GM12878 (cell line): ENCODE data around the gene NUDT16L1. TPM values are rescaled to one million over a fixed set of nuclear protein-coding genes. Genes with fewer than 3 reads are reported as not detected.

ENCODE experiments used
- ATAC-seq: fragments of 200-7000 bp; cut with Tn5 transposase; 3 replicates; pipeline ENCODE4 v1.9.1; 2020; ENCODE audit warnings: mild to moderate bottlenecking, moderate library complexity
- BruUV-seq: library from RNA; stranded (reverse); fragments of 400-500 nt; replicated peaks from 2 replicates; lab custom pipeline; 2021; lab: Mats Ljungman, UMichigan
- CTCF ChIA-PET: fragments of 300-600 bp; sonication (Branson Sonifier 250); formaldehyde crosslinking; extraction: SDS; loops from one replicate; lab custom pipeline; 2021; ENCODE audit warnings: inconsistent platforms; lab: Yijun Ruan, JAX
- POLR2A ChIA-PET: fragments of 350-600 bp; formaldehyde crosslinking; extraction: SDS; loops from one replicate; lab custom pipeline; 2021; ENCODE audit warnings: inconsistent platforms; lab: Charles Lee
- RAD21 ChIA-PET: fragments of 300-600 bp; sonication (Branson Sonifier 250); formaldehyde crosslinking; loops from one replicate; lab custom pipeline; 2023; ENCODE audit warnings: antibody characterized with exemption; ENCODE audit not compliant: unreplicated experiment; lab: Charles Lee
- SMC1A ChIA-PET: fragments of 300-600 bp; sonication (Branson Sonifier 250); formaldehyde crosslinking; loops from one replicate; lab custom pipeline; 2023; ENCODE audit not compliant: unreplicated experiment, uncharacterized antibody; lab: Charles Lee
- DNase-seq: peaks from one replicate; pipeline ENCODE4 v3.0.0-alpha.2; 2011; ENCODE audit warnings: low read depth, low spot score
- FAIRE-seq: peaks from 3 replicates; lab custom pipeline; 2011; peaks lifted over from hg19 to GRCh38; lab: Jason Lieb, UNC
- H2AFZ ChIP-seq: 2 replicates; pipeline ENCODE4 v1.6.0; 2011; ENCODE audit warnings: low read depth, low read length, control low read depth; ENCODE audit not compliant: control insufficient read depth
- H3K27ac ChIP-seq: 2 replicates; pipeline ENCODE4 v1.5.1; 2011; ENCODE audit warnings: control low read depth; ENCODE audit not compliant: control insufficient read depth, insufficient read depth
- H3K27me3 ChIP-seq, 2 experiments: replicated peaks in 1 of 2; 2 replicates each; pipeline versions ENCODE4 v1.6.0 to v1.6.1; 2011; ENCODE audit warnings: low read length in 1 of 2; ENCODE audit not compliant: control insufficient read depth in 2 of 2, insufficient read depth in 2 of 2
- H3K36me3 ChIP-seq, 2 experiments: 2 replicates each; pipeline ENCODE4 v1.5.1; 2011; ENCODE audit warnings: low read length in 1 of 2; ENCODE audit not compliant: control insufficient read depth in 2 of 2, insufficient read depth in 2 of 2
- H3K4me1 ChIP-seq: 2 replicates; pipeline ENCODE4 v1.6.1; 2011; ENCODE audit warnings: mild to moderate bottlenecking, low read length, moderate library complexity, mixed read lengths; ENCODE audit not compliant: control insufficient read depth, insufficient read depth
- H3K4me2 ChIP-seq: 2 replicates; pipeline ENCODE4 v1.6.0; 2011; ENCODE audit warnings: control low read depth; ENCODE audit not compliant: control insufficient read depth, insufficient read depth
- H3K4me3 ChIP-seq: fragments of 200-600 bp; sonication (generic); 2 replicates; pipeline ENCODE4 v1.5.1; 2016
- H3K79me2 ChIP-seq: 2 replicates; pipeline ENCODE4 v1.6.0; 2011; ENCODE audit warnings: low read length; ENCODE audit not compliant: control insufficient read depth, insufficient read depth
- H3K9ac ChIP-seq: 2 replicates; pipeline ENCODE4 v1.8.0; 2011; ENCODE audit warnings: low read length, control low read depth, mixed read lengths; ENCODE audit not compliant: control insufficient read depth, insufficient read depth
- H3K9me3 ChIP-seq: replicated peaks from 3 replicates; pipeline ENCODE4 v1.5.1; 2011; ENCODE audit warnings: mild to moderate bottlenecking, low read length; ENCODE audit not compliant: control insufficient read depth, insufficient read depth
- H4K20me1 ChIP-seq: 2 replicates; pipeline ENCODE4 v1.6.0; 2011; ENCODE audit not compliant: control insufficient read depth, insufficient read depth
- CBFB ChIP-seq: IDR thresholded peaks from 2 replicates; pipeline ENCODE4 v1.6.1; 2016; ENCODE audit warnings: antibody characterized with exemption, low read depth
- CHD4 ChIP-seq: fragments of 200-600 bp; sonication (generic); IDR thresholded peaks from 2 replicates; pipeline ENCODE4 v1.6.1; 2016; ENCODE audit warnings: mild to moderate bottlenecking
- EGR1 ChIP-seq, 2 experiments: IDR thresholded peaks; 1 replicate in 1 of 2; 2 replicates in 1 of 2; pipeline ENCODE4 v1.6.1; 2011 to 2012; ENCODE audit warnings: low read depth in 2 of 2, low read length in 2 of 2, borderline replicate concordance in 1 of 2, mild to moderate bottlenecking in 1 of 2, moderate library complexity in 1 of 2
- GATAD2B ChIP-seq: fragments of 450-650 bp; conservative IDR thresholded peaks from 2 replicates; pipeline ENCODE4 v1.6.1; 2017; ENCODE audit warnings: low read depth, mild to moderate bottlenecking, moderate library complexity
- HDAC2 ChIP-seq: fragments of 200-600 bp; sonication (generic); IDR thresholded peaks from 2 replicates; pipeline ENCODE4 v1.6.1; 2017
- POLR2A ChIP-seq: IDR thresholded peaks from 2 replicates; pipeline ENCODE4 v1.6.1; 2011; ENCODE audit warnings: low read depth, mild to moderate bottlenecking, low read length
- POLR2AphosphoS5 ChIP-seq: IDR thresholded peaks from 2 replicates; pipeline ENCODE4 v1.6.1; 2011; ENCODE audit warnings: mild to moderate bottlenecking, low read length, inconsistent platforms
- ZNF207 ChIP-seq: fragments of 450-650 bp; IDR thresholded peaks from 2 replicates; pipeline ENCODE4 v1.6.1; 2014; ENCODE audit warnings: antibody characterized with exemption, mild to moderate bottlenecking, borderline replicate concordance
- WGBS: methylation state at CpG from one replicate; pipeline ENCODE4 v1.1.6; 2016; ENCODE audit warnings: low lambda C conversion rate; ENCODE audit not compliant: insufficient replicate concordance, insufficient coverage; ENCODE audit errors: missing lambda C conversion rate; 5-methylcytosine and 5-hydroxymethylcytosine counted together
- in situ Hi-C: fragments of 300-500 bp; cut with MboI; formaldehyde crosslinking; loops from 9 replicates; pipeline ENCODE4 v1.14.3; 2018; ENCODE audit warnings: mixed read lengths
- intact Hi-C: fragments of 100-400 bp; cut with micrococcal nuclease; formaldehyde crosslinking; loops from one replicate; pipeline ENCODE4 v1.14.2; 2022; ENCODE audit not compliant: unreplicated experiment
- polyA plus RNA-seq, 11 experiments: library from polyadenylated mRNA; depleted of rRNA in 4 of 11; unstranded in 6 of 11; stranded (reverse) in 5 of 11; fragments of >200 nt; fragmentation: Nextera tagmentation in 4 of 11; fragmentation: Illumina TruSeq in 1 of 11; extraction: Ambion mirVana in 4 of 11; extraction: Trizol in 1 of 11; gene quantifications; 1 replicate in 1 of 11; 2 replicates in 10 of 11; pipeline versions ENCODE4 v1.2.1 to v1.2.3, GENCODE V29; 2011 to 2016; ENCODE audit warnings: inconsistent platforms in 2 of 11, missing spikeins in 2 of 11, low read depth in 1 of 11
- total RNA-seq, 4 experiments: library from RNA; depleted of rRNA in 3 of 4; stranded (reverse); fragments of >200 nt in 3 of 4; fragmentation: Illumina TruSeq in 1 of 4; extraction: Trizol in 1 of 4; gene quantifications; 2 replicates each; pipeline versions ENCODE4 v1.2.1 to v1.2.3, GENCODE V29; 2013 to 2021
- TF ChIP-seq, protein P1 (sequence below): fragments of 450-650 bp; conservative IDR thresholded peaks from 2 replicates; pipeline ENCODE4 v1.6.1; 2017; ENCODE audit warnings: mild to moderate bottlenecking, moderate library complexity

The NUDT16L1 gene
- total and polyA plus RNA-seq, 10 of the 15 experiments (the other 5 are each of a cell fraction or from before 2014, with no cell fraction given) = 1.4 to 77.7 (median 28.9) TPM

DNA sequence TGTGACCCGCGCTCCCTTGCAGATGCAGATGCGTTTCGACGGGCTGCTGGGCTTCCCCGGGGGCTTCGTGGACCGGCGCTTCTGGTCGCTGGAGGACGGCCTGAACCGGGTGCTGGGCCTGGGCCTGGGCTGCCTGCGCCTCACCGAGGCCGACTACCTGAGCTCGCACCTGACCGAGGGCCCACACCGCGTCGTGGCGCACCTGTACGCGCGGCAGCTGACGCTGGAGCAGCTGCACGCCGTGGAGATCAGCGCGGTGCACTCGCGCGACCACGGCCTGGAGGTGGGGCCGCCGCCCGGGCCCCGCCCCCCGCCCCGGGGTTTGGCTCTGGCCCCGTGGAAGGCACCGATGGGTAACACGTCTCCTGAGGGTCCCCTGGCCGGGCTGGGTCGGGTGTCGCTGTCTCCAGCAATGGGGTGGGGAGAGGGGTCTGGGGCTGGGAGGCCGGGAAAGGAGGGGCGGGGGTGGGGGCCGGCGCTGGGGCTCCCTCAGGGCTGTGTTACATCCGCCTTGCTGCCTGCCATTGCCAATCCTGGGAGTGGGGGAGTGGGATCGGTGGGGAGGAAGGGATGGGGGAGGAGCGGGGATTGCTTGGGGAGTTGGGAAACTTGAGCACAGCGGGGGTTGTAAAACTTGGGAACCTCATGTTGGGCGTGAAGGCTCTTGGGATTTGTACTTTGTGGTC, 737 bp downstream of the NUDT16L1 start (continued):
- TF ChIP-seq, protein P1, sequence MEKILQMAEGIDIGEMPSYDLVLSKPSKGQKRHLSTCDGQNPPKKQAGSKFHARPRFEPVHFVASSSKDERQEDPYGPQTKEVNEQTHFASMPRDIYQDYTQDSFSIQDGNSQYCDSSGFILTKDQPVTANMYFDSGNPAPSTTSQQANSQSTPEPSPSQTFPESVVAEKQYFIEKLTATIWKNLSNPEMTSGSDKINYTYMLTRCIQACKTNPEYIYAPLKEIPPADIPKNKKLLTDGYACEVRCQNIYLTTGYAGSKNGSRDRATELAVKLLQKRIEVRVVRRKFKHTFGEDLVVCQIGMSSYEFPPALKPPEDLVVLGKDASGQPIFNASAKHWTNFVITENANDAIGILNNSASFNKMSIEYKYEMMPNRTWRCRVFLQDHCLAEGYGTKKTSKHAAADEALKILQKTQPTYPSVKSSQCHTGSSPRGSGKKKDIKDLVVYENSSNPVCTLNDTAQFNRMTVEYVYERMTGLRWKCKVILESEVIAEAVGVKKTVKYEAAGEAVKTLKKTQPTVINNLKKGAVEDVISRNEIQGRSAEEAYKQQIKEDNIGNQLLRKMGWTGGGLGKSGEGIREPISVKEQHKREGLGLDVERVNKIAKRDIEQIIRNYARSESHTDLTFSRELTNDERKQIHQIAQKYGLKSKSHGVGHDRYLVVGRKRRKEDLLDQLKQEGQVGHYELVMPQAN = peak; percentile 47; the same call in 1 of the 2 replicates
- TF ChIP-seq GATAD2B = peak; percentile 74; the same call in 1 of the 2 replicates
- TF ChIP-seq HDAC2 = no peak
- TF ChIP-seq POLR2AphosphoS5 = no peak
- no peak for TF ChIP-seq CBFB
- TF ChIP-seq ZNF207 = no peak

DNA sequence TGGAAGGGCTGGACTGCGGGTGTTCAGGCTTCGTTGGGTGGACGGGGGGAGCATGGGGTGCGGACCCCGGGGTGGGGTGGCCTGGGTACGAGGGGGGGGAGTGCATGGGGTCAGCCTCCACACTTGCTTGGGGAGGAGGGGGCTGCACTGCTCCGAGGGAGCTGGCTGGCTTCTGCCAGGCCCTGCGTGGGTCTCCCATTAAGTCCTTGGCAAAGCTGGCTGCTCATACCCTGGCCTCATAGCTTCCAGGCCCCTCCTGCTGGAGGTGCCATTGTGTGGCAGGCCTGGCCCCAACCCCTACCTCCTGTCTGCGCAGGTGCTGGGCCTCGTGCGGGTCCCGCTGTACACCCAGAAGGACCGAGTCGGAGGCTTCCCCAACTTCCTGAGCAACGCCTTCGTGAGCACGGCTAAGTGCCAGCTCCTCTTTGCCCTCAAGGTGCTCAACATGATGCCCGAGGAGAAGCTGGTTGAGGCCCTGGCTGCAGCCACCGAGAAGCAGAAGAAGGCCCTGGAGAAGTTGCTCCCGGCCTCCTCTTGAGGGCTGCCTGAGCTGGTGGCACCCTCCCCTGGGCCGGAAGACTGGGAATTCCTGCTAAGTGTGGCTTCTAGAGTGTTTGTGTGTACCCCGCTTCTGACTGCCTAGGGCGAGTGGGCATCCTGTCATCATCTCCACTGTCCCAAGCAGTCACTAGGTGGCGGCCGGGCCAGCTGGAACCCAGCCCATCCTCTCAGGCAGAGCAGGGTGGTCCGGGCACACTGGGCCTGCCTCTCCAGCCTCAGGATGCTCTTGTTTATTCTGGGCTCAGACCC, 1.5 kb downstream of the NUDT16L1 start:
- ChIA-PET POLR2A (no interaction called here), RAD21 (interaction anchor here (1.5 to 1.9 kb wide), 2 partner anchors 40 to 108 kb away, joined by 4 to 7 read pairs; partner anchors contain the start of genes ANKS3, DNAAF8 and ROGDI), SMC1A (interaction anchor here (1.2 kb wide), 1 partner anchor 40 kb away, joined by 3 read pairs; no protein-coding TSS in a partner anchor), CTCF (interaction anchor here (0.8 to 1.9 kb wide), 4 partner anchors 16 to 108 kb away, joined by 3 to 9 read pairs (median 4); partner anchors contain the start of genes ANKS3, DNAAF8, MGRN1 and ROGDI)
- H3K9me3 ChIP-seq = no peaks in the 10 kb centered on the region
- ATAC-seq (no peak), DNase-seq (no peak), FAIRE-seq (no peak)
- H3K36me3 ChIP-seq = peaks cover 2 to 29% of the 10 kb centered on the region in 2 experiments; a peak in 3 of 4 replicates
- peaks cover 12% of the 10 kb centered on the region for H3K4me1 ChIP-seq
- no peak overlapping the region for H2AFZ ChIP-seq
- peak overlapping the region; percentile 48; the same call in 1 of the 2 replicates for H3K4me2 ChIP-seq
- H4K20me1 ChIP-seq = no peaks in the 10 kb centered on the region
- H3K27me3 ChIP-seq = no peaks in the 10 kb centered on the region
- H3K79me2 ChIP-seq = peaks cover 11% of the 10 kb centered on the region
- WGBS = 70% methylated on average over 25 of the region's 26 CpGs
- in situ Hi-C loops (no loop called here), intact Hi-C loops (loop anchor here (5.0 kb wide), 1 partner anchor 262 kb away; the partner anchor contains the start of gene SEC14L5)
- peak overlapping the region; percentile 27; the same call in 1 of the 2 replicates for H3K9ac ChIP-seq
- no peak overlapping the region for H3K27ac ChIP-seq
- H3K4me3 ChIP-seq = peak overlapping the region; percentile 94; the same call in 1 of the 2 replicates
- TSS peak; percentile 48 for BruUV-seq
- TF ChIP-seq EGR1 (IDR thresholded peaks at IDR 0.05; ENCODE audit: borderline replicate concordance in 1 of 2, low read depth in 2 of 2, low read length in 2 of 2) = no peak
- no peak for TF ChIP-seq CHD4
- TF ChIP-seq POLR2A = peak; percentile 35; the same call in 1 of the 2 replicates
